Mesodermal cell (in vitro differentiated cells): ENCODE data around the gene HIBCH.
"Not testable (repeated sequence)": the region's sequence is repeated elsewhere in the genome, so short reads cannot be mapped to it uniquely, and the experiment has no call there.

ENCODE experiments used
- H3K27ac ChIP-seq: 2 replicates; pipeline ENCODE4 v1.7.0; 2013; ENCODE audit warnings: mild to moderate bottlenecking, low read depth, low read length, moderate library complexity; ENCODE audit not compliant: severe bottlenecking
- H3K36me3 ChIP-seq: 2 replicates; pipeline ENCODE4 v1.7.1; 2013; ENCODE audit warnings: mild to moderate bottlenecking, low read length, moderate library complexity; ENCODE audit not compliant: control insufficient read depth, insufficient read depth
- H3K4me1 ChIP-seq: one replicate; pipeline ENCODE4 v1.7.1; 2013; ENCODE audit warnings: mild to moderate bottlenecking, low read length; ENCODE audit not compliant: insufficient read depth, control insufficient read depth, poor library complexity, severe bottlenecking
- H3K4me3 ChIP-seq: 2 replicates; pipeline ENCODE4 v1.7.0; 2013; ENCODE audit warnings: low read length, control low read depth, mild to moderate bottlenecking; ENCODE audit not compliant: insufficient read depth, poor library complexity, severe bottlenecking; ENCODE audit errors: extremely low read depth
- H3K9me3 ChIP-seq: 2 replicates; pipeline ENCODE4 v1.7.1; 2013; ENCODE audit warnings: mild to moderate bottlenecking, low read length, moderate library complexity; ENCODE audit not compliant: control insufficient read depth
- WGBS, 2 experiments: methylation state at CpG; one replicate each; pipeline ENCODE4 v1.1.5; 2013; ENCODE audit warnings: missing lambda C conversion rate in 2 of 2; ENCODE audit not compliant: insufficient coverage in 2 of 2; 5-methylcytosine and 5-hydroxymethylcytosine counted together

The HIBCH gene

DNA sequence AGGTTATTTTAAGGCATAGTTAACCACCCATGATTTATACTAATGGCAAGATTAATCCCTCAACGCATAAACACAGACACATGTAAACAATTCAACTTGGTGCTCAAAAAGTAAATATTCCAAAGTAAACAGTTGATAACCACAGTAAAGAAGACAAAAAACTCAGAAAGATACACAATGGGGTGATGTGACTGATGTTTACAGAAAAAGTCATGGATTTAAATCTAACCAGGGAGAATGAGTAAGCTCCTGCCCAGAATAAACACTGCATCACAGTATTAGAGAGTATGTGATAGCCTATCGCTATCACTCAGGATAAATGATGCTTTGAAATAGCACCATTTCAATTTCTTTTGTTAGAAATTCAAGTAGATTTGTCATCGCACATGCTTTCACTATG, 49.3 kb downstream of the HIBCH start:
- Histone ChIP-seq H3K27ac (no peak overlapping the region), H3K36me3 (peaks cover 5% of the 10 kb centered on the region), H3K4me1 (no peaks in the 10 kb centered on the region), H3K4me3 (no peak overlapping the region), H3K9me3 (no peaks in the 10 kb centered on the region)
- no CpG with 5 or more reads among the region's 3 CpGs for WGBS, 2 experiments

DNA sequence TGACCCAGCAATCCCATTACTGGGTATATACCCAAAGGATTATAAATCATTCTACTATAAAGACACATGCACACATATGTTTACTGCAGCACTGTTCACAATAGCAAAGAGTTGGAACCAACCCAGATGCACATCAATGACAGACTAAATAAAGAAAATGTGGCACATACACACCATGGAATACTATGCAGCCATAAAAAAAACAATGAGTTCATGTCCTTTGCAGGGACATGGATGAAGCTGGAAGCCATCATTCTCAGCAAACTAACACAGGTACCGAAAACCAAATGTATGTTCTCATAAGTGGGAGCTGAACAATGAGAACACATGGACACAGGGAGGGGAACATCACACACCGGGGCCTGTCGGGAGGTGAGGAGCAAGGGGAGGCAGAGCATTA, 49.9 kb downstream of the HIBCH start:
- not testable (repeated sequence) for H3K36me3 ChIP-seq, H3K9me3 ChIP-seq, H3K4me1 ChIP-seq, H3K4me3 ChIP-seq, H3K27ac ChIP-seq
- WGBS, 2 experiments: 90 to 93% methylated on average over 2 to 3 of the region's 3 CpGs

- Histone ChIP-seq H3K9me3 (no peaks in the 10 kb centered on the region), H3K36me3 (no peaks in the 10 kb centered on the region), H3K4me1 (no peaks in the 10 kb centered on the region), H3K27ac (no peak overlapping the region), H3K4me3 (no peak overlapping the region)
- WGBS, 2 experiments: 83 to 84% methylated on average over 1 to 2 of the region's 4 CpGs
Observed at GRCh38 chr2:190267302-190267701, 52.3 kb downstream of the HIBCH start.

DNA sequence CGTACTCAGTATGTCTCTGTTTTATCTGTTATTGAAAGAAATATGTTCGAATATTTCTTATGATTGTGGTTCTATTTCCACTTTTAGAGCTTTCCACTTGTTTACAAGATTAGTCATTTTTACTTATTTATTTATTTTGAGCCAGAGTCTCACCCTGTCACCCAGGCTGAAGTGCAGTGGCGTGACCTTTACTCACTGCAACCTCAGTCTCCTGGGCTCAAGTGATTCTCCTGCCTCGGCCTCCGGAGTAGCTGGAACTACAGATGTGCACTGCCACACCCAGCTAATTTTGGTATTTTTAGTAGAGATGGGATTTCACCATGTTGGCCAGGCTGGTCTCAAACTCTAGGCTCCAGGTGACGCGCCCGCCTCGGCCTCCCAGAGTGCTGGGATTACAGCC, 53.3 kb downstream of the HIBCH start:
- no peak overlapping the region for H3K27ac ChIP-seq
- WGBS, 2 experiments: 87 to 89% methylated on average over 5 to 6 of the region's 9 CpGs
- H3K36me3 ChIP-seq: no peaks in the 10 kb centered on the region

DNA sequence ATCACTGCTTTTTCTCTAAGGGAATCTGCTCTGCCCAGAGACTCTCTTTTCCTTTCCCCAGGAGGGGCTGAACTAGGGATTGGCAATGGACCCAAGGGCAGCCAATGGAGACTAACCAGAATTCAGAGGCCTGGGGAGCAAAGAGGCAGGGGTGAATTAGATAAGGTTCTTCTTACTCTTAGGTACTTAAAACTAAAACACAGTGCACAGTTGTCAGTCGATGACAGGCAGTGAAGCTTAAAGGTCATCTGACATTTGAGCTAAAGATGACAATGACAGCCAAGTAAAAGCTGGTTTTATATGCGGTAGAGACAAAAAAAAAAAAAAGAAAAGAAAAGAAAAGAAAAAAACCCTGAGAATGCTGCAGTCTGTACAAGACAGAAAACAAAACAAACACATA, 57.8 kb downstream of the HIBCH start:
- H3K9me3 ChIP-seq: no peaks in the 10 kb centered on the region
- peaks cover 17% of the 10 kb centered on the region for H3K36me3 ChIP-seq
- H3K4me1 ChIP-seq: no peaks in the 10 kb centered on the region
- WGBS, 2 experiments: 80 to 100% methylated on average over 1 to 2 of the region's 2 CpGs
- H3K4me3 ChIP-seq: no peak overlapping the region
- no peak overlapping the region for H3K27ac ChIP-seq

More for the DNA sequence above, 53.3 kb downstream of the HIBCH start:
- Histone ChIP-seq H3K4me3 (no peak overlapping the region), H3K9me3 (no peaks in the 10 kb centered on the region), H3K4me1 (no peaks in the 10 kb centered on the region)

GRCh38 chr2:190256087-190256486, 63.5 kb downstream of the HIBCH start:
- Histone ChIP-seq H3K27ac (no peak overlapping the region), H3K36me3 (peaks cover 17% of the 10 kb centered on the region), H3K4me1 (no peaks in the 10 kb centered on the region), H3K9me3 (no peaks in the 10 kb centered on the region), H3K4me3 (no peak overlapping the region)
- WGBS, 2 experiments: 100% methylated on average over 2 of the region's 3 CpGs; no CpG with 5 or more reads in 1 of the 2 experiments

GRCh38 chr2:190255676-190256075, 64.0 kb downstream of the HIBCH start:
- Histone ChIP-seq H3K4me3 (no peak overlapping the region), H3K4me1 (no peaks in the 10 kb centered on the region), H3K27ac (no peak overlapping the region), H3K9me3 (no peaks in the 10 kb centered on the region), H3K36me3 (peaks cover 17% of the 10 kb centered on the region)
- WGBS, 2 experiments: 100% methylated on average over 1 of the region's 3 CpGs; no CpG with 5 or more reads in 1 of the 2 experiments

DNA sequence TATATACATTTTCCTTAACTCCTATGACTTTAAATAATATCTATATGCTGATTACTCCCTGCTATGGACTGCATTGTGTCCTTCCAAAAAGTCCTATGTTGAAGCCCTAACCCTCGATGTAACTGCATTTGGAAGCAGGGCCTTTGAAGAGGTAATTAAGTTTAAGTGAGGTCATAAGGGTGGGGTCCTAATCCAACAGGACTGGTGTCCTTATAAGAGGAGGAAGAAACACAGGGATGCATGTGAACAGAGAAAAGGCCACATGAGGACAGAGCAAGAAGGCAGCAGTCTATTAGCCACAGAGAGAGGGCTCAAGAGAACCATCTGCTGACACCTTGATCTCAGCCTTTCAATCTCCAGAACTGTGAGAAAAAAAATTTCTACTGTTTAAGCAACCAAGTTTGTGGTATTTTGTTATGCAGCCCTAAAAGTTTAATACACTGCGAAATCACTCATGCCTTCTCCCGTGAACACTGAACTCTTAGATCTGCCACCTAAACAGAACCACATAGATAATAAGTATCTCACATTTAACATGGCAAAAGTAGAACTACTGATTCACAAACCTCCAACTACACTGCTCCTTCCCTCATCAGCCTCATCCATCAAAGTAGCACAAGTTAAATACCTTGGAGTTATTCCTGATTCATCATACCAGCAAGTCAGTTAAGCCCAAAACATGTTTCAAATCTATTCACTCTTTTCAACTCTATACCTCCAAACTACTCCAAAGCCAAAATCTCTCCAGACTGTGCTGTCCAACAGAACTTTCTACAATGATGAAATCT, 65.4 kb downstream of the HIBCH start:
- no peak overlapping the region for H3K4me3 ChIP-seq
- no peaks in the 10 kb centered on the region for H3K9me3 ChIP-seq
- H3K36me3 ChIP-seq: peaks cover 20% of the 10 kb centered on the region
- H3K27ac ChIP-seq: no peak overlapping the region
- H3K4me1 ChIP-seq: no peaks in the 10 kb centered on the region
- 100% methylated on average over 2 of the region's 3 CpGs for WGBS, 2 experiments

- no peak overlapping the region for H3K4me3 ChIP-seq
- WGBS, 2 experiments: 89 to 92% methylated on average over 2 of the region's 2 CpGs
- H3K27ac ChIP-seq: no peak overlapping the region
- no peaks in the 10 kb centered on the region for H3K4me1 ChIP-seq
- peaks cover 13% of the 10 kb centered on the region for H3K36me3 ChIP-seq
- H3K9me3 ChIP-seq: no peaks in the 10 kb centered on the region
Observed at GRCh38 chr2:190250421-190250820, 69.2 kb downstream of the HIBCH start.

GRCh38 chr2:190235551-190236075, 84.0 kb downstream of the HIBCH start:
- 86% methylated on average over 1 of the region's 2 CpGs; no CpG with 5 or more reads in 1 of the 2 experiments for WGBS, 2 experiments
- Histone ChIP-seq H3K4me1 (no peaks in the 10 kb centered on the region), H3K27ac (no peak overlapping the region), H3K9me3 (no peaks in the 10 kb centered on the region), H3K4me3 (no peak overlapping the region), H3K36me3 (peaks cover 16% of the 10 kb centered on the region)

- no peaks in the 10 kb centered on the region for H3K4me1 ChIP-seq
- WGBS, 2 experiments: 100% methylated on average over 1 of the region's 4 CpGs
- no peak overlapping the region for H3K4me3 ChIP-seq
- no peaks in the 10 kb centered on the region for H3K9me3 ChIP-seq
- no peak overlapping the region for H3K27ac ChIP-seq
- peaks cover 16% of the 10 kb centered on the region for H3K36me3 ChIP-seq
Observed at GRCh38 chr2:190235101-190235500, 84.5 kb downstream of the HIBCH start.
